ENCODE results near the gene IFT20. TPM values are rescaled to one million over a fixed set of nuclear protein-coding genes. Genes with fewer than 3 reads are reported as not detected.
"Not testable (repeated sequence)": the region's sequence is repeated elsewhere in the genome, so short reads cannot be mapped to it uniquely, and the experiment has no call there.

IFT20 gene
- total and polyA plus RNA-seq, 2 of the 13 experiments (the other 11 are each of a cell fraction or from before 2014, with no cell fraction given), result 28.0 to 37.8 TPM

GRCh38 chr17:28340374-28340773 lies 5.1 kb upstream of the IFT20 start (continued):
- TF ChIP-seq CEBPZ (IDR thresholded peaks at IDR 0.05; ENCODE audit: low read length), result no peak
- TF ChIP-seq, protein P1, sequence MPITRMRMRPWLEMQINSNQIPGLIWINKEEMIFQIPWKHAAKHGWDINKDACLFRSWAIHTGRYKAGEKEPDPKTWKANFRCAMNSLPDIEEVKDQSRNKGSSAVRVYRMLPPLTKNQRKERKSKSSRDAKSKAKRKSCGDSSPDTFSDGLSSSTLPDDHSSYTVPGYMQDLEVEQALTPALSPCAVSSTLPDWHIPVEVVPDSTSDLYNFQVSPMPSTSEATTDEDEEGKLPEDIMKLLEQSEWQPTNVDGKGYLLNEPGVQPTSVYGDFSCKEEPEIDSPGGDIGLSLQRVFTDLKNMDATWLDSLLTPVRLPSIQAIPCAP (CRISPR knock-in tag; IDR thresholded peaks at IDR 0.05; ENCODE audit: low read depth), result no peak
- no peak for TF ChIP-seq ATF2 (CRISPR knock-in tag; IDR thresholded peaks at IDR 0.05)
- no peak for TF ChIP-seq HOXD1 (CRISPR knock-in tag; IDR thresholded peaks at IDR 0.05)
- no peak for TF ChIP-seq ATRX (CRISPR knock-in tag; IDR thresholded peaks at IDR 0.05; ENCODE audit: borderline replicate concordance)
- no peak for TF ChIP-seq ZNF672 (CRISPR knock-in tag; IDR thresholded peaks at IDR 0.05)
- TF ChIP-seq RFXANK (CRISPR knock-in tag; IDR thresholded peaks at IDR 0.05), result no peak
- no peak for TF ChIP-seq KAT2B (IDR thresholded peaks at IDR 0.05; ENCODE audit: borderline replicate concordance, low read depth, low read length)

DNA sequence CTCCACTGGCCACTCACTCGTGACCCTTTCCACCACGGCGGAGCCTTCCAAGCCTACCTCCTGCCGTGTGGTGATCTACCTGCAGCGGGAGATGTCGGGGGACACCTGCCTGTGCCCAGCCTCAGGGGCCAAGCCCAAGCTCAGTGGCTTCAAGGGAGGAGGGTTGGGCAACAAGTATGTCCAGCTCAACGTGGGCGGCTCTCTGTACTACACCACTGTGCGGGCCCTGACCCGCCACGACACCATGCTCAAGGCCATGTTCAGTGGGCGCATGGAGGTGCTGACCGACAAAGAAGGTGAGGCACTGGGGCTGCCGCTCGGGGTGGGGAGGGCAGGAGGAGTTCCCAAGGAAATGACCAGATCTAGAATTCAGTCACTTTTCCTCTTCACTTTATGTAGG lies 4.2 kb upstream of the IFT20 start:
- POLR2A ChIA-PET, result no interaction called here
- ATAC-seq, result no peak
- no peak overlapping the region for H3K9ac ChIP-seq (ENCODE audit: insufficient read depth, low read depth, low read length)
- WGBS (ENCODE audit: low lambda C conversion rate), result 100% methylated on average over 5 of the region's 15 CpGs
- DNase-seq (ENCODE audit: low spot score), result no peak
- peaks cover 32% of the 10 kb centered on the region for H3K79me2 ChIP-seq (ENCODE audit: insufficient read depth, low read length)
- no TSS peak for BruUV-seq (replicated peaks)
- H3K4me3 ChIP-seq (replicated peaks in 1 of 3; ENCODE audit: insufficient read depth in 1 of 3, low read depth in 2 of 3, low read length in 3 of 3), result no peak overlapping the region
- intact Hi-C loops (cut with micrococcal nuclease; ENCODE audit: unreplicated experiment) (no loop called here), in situ Hi-C loops (cut with HindIII; ENCODE audit: extremely low pct_ligation_motif_present, low pct_unique_long_range_greater_than_20kb) (no loop called here)
- no peak overlapping the region for H3K4me2 ChIP-seq (ENCODE audit: low read depth, low read length)
- no peak for FAIRE-seq
- no peaks in the 10 kb centered on the region; a peak in 1 of 5 replicates for H3K27me3 ChIP-seq (ENCODE audit: control insufficient read depth in 1 of 2, insufficient read depth in 2 of 2, low read length in 2 of 2)
- H3K36me3 ChIP-seq (replicated peaks in 1 of 2; ENCODE audit: control insufficient read depth in 1 of 2, insufficient read depth in 2 of 2, low read length in 2 of 2), result peaks cover 23 to 36% of the 10 kb centered on the region in 2 experiments; a peak in 4 of 5 replicates
- H4K20me1 ChIP-seq (ENCODE audit: insufficient read depth, low read length), result no peaks in the 10 kb centered on the region; the same call in 1 of the 2 replicates
- TF ChIP-seq SMYD3 (CRISPR knock-in tag; IDR thresholded peaks at IDR 0.05) (no peak), ZNF367 (CRISPR knock-in tag; IDR thresholded peaks at IDR 0.05; ENCODE audit: borderline replicate concordance) (no peak)
- H3K4me1 ChIP-seq (ENCODE audit: insufficient read depth, low read length), result peaks cover 19% of the 10 kb centered on the region
- H2AFZ ChIP-seq (ENCODE audit: low read length), result no peak overlapping the region
- H3K27ac ChIP-seq (ENCODE audit: extremely low read length, insufficient read depth, low read length), result no peak overlapping the region
- CTCF ChIA-PET (ENCODE audit: low intra/inter-chr PET ratio, low total read pairs), result no interaction called here
- H3K9me3 ChIP-seq (ENCODE audit: low read length), result no peaks in the 10 kb centered on the region

DNA sequence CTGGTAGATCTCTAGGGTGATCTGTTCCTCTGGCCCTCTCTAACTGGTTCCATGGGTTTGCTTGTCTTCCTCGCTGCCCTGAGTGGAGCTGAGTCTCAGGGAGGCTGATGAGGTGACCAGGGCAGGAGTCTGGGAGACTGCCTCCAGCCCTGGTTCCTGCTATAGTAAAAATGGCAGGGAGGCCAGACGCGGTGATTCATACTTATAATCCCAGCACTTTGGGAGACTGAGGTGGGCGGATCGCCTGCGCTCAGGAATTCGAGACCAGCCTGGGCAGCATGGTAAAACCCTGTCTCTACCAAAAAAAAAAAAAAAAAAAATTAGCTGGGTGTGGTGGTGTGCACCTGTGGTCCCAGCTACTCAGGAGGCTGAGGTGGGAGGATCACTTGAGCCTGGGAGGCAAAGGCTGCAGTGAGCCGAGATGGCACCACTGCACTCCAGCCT lies 3.5 kb upstream of the IFT20 start:
- H2AFZ ChIP-seq (ENCODE audit: low read length); FAIRE-seq; H3K4me2 ChIP-seq (ENCODE audit: low read depth, low read length); BruUV-seq (replicated peaks); H4K20me1 ChIP-seq (ENCODE audit: insufficient read depth, low read length); H3K4me3 ChIP-seq (replicated peaks in 1 of 3; ENCODE audit: insufficient read depth in 1 of 3, low read depth in 2 of 3, low read length in 3 of 3); H3K9ac ChIP-seq (ENCODE audit: insufficient read depth, low read depth, low read length); intact Hi-C loops (cut with micrococcal nuclease; ENCODE audit: unreplicated experiment); in situ Hi-C loops (cut with HindIII; ENCODE audit: extremely low pct_ligation_motif_present, low pct_unique_long_range_greater_than_20kb); H3K9me3 ChIP-seq (ENCODE audit: low read length); H3K27ac ChIP-seq (ENCODE audit: extremely low read length, insufficient read depth, low read length); POLR2A ChIA-PET; DNase-seq (ENCODE audit: low spot score); CTCF ChIA-PET (ENCODE audit: low intra/inter-chr PET ratio, low total read pairs); H3K27me3 ChIP-seq (ENCODE audit: control insufficient read depth in 1 of 2, insufficient read depth in 2 of 2, low read length in 2 of 2); ATAC-seq: not testable (repeated sequence)
- peaks cover 38% of the 10 kb centered on the region for H3K79me2 ChIP-seq (ENCODE audit: insufficient read depth, low read length)
- H3K4me1 ChIP-seq (ENCODE audit: insufficient read depth, low read length), result peaks cover 25% of the 10 kb centered on the region
- 96% methylated on average over 8 of the region's 8 CpGs for WGBS (ENCODE audit: low lambda C conversion rate)
- H3K36me3 ChIP-seq (replicated peaks in 1 of 2; ENCODE audit: control insufficient read depth in 1 of 2, insufficient read depth in 2 of 2, low read length in 2 of 2), result peaks cover 20 to 30% of the 10 kb centered on the region in 2 experiments; a peak in 4 of 5 replicates

Data from HepG2 (cell line).